Immature natural killer cell (primary cell): ENCODE measurements around the gene TXNDC5. TPM values are rescaled to one million over a fixed set of nuclear protein-coding genes. Genes with fewer than 3 reads are reported as not detected.
A peak's percentile ranks its signal among the peaks of the same experiment; 100 is the strongest.

ENCODE experiments used
- DNase-seq, 3 donors: peaks; one replicate each; pipeline ENCODE4 v3.0.0; 2022; ENCODE audit warnings: mixed read lengths in 1 of 3
- H3K27ac Mint-ChIP-seq, 6 donors: one replicate each; pipeline ENCODE4 v1.8.0; 2020; ENCODE audit warnings: mixed read lengths in 6 of 6, mild to moderate bottlenecking in 5 of 6, inconsistent platforms in 4 of 6, moderate library complexity in 3 of 6
- H3K27me3 Mint-ChIP-seq, 3 donors: one replicate each; pipeline ENCODE4 v1.8.0; 2020 to 2021; ENCODE audit warnings: low read depth in 3 of 3, mild to moderate bottlenecking in 3 of 3, mixed read lengths in 3 of 3, moderate library complexity in 3 of 3, inconsistent platforms in 1 of 3
- H3K36me3 Mint-ChIP-seq, 3 donors: one replicate each; pipeline ENCODE4 v1.8.0; 2020; ENCODE audit warnings: mixed read lengths in 3 of 3, inconsistent platforms in 2 of 3, mild to moderate bottlenecking in 2 of 3
- H3K4me1 Mint-ChIP-seq, 2 donors: one replicate each; pipeline ENCODE4 v1.8.0; 2020; ENCODE audit warnings: inconsistent platforms in 2 of 2, mild to moderate bottlenecking in 2 of 2, mixed read lengths in 2 of 2, moderate library complexity in 1 of 2
- H3K4me3 Mint-ChIP-seq, 5 donors: one replicate each; pipeline ENCODE4 v1.8.0; 2020; ENCODE audit warnings: mild to moderate bottlenecking in 5 of 5, mixed read lengths in 5 of 5, inconsistent platforms in 3 of 5, moderate library complexity in 3 of 5
- H3K9me3 Mint-ChIP-seq, 6 donors: one replicate each; pipeline ENCODE4 v1.8.0; 2020; ENCODE audit warnings: mild to moderate bottlenecking in 6 of 6, mixed read lengths in 6 of 6, inconsistent platforms in 4 of 6, moderate library complexity in 3 of 6
- polyA plus RNA-seq, 3 donors: library from polyadenylated mRNA; unstranded; fragments of 300-500 nt; fragmentation: Illumina TruSeq; gene quantifications; one replicate each; pipeline ENCODE4 v1.2.3, GENCODE V29; 2021

The TXNDC5 gene
- 10 to 100 TPM; 16.4 to 25.4 (median 24.3) TPM for polyA plus RNA-seq

DNA sequence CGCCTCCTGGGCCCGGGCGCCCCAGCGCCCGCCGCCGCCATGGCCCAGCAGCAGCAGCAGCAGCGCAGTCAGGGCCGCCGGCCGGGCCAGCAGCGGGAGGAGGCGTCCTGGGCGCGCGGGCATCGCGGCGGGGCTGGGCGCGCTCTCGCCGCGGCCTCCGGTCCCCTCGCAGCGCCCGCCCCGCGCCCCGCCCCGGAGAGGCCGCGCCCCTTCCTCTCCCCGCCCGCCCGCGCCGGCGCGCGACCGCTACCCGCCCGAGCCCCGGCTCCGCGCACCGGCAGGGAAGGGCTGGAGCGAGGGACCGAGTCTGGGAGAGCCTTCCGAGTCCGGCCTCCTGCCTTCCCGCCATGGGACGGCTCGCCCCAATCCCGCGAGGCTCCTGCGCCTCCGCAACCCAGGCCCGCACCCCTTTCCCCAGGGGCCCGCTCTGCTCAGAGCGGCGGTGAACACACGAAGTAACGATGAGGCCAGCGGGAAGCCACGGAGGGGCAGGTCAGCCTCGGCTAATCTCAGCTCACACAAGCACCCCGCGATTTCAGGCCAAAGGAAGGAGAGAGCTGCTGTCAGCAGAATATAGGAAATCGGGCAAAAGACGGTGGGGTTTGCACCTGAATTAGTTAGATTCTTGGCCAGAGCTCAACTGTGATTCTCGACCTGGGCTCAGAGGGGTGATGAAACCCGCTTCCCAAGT, at the start of gene TXNDC5:
TSS of gene TXNDC5 (minus strand) at position 135 of the 691 bp plus-strand sequence. CDS start at position 123, 12 bp downstream.
- no peaks in the 10 kb centered on the region for H3K36me3 Mint-ChIP-seq
- H3K27me3 Mint-ChIP-seq, result peaks cover 0 to 3% (median 1%) of the 10 kb centered on the region in 3 donors
- H3K4me1 Mint-ChIP-seq, result peaks cover 8 to 9% of the 10 kb centered on the region in 2 donors
- H3K27ac Mint-ChIP-seq, result peak within 1 kb of the TSS in 3 of 6 donors; percentile 32 to 74 (median 41)
- peak; percentile 50 to 62 (median 59) for DNase-seq
- peak within 1 kb of the TSS; percentile 76 to 83 (median 79) for H3K4me3 Mint-ChIP-seq
- no peaks in the 10 kb centered on the region for H3K9me3 Mint-ChIP-seq

DNA sequence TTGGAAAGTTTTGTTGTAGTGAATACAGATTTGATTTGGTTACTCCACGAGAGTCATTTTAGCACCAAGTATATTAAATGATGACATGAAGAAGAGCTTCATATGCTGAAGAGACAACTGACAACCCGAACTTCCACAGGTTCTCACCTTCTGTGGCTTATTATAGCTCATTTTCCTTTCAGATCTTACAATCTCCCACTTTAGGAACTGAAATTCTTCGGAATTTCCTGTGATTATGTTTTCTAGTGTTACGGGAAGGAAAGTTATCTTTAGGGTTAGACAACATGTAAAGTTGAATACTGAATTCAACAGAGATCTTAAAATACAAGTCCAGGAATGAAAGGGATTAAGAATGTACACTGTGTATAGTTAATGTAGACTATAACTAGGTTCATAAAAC, 49.6 kb upstream of the TXNDC5 start:
- Mint-ChIP-seq H3K4me3 (no peak overlapping the region), H3K27ac (no peak overlapping the region), H3K9me3 (no peaks in the 10 kb centered on the region), H3K27me3 (peaks cover 0 to 3% (median 2%) of the 10 kb centered on the region in 3 donors), H3K36me3 (no peaks in the 10 kb centered on the region), H3K4me1 (no peaks in the 10 kb centered on the region)
- DNase-seq, result no peak

DNA sequence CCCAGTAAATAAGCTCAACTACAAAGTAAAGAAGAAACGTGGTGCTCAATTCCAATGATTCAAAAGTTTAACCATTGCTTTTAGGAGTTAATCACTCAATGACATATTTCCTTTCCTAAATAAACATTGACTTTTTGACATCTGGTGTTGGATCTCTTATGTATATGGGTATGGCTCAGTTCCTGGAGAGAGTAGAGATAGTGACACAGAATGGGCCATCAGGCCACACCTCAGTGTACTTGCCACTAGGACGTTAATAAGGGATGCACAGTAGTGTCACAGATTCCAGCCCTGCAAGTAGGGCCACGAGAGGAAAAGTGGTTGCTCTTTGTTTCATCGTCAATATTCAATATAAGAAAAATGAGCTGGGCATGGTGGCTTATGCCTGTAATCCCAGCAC, 48.9 kb upstream of the TXNDC5 start:
- Mint-ChIP-seq H3K9me3 (no peaks in the 10 kb centered on the region), H3K4me1 (no peaks in the 10 kb centered on the region), H3K27ac (no peak overlapping the region), H3K27me3 (peaks cover 0 to 3% (median 2%) of the 10 kb centered on the region in 3 donors), H3K36me3 (no peaks in the 10 kb centered on the region), H3K4me3 (no peak overlapping the region)
- DNase-seq, result no peak

DNA sequence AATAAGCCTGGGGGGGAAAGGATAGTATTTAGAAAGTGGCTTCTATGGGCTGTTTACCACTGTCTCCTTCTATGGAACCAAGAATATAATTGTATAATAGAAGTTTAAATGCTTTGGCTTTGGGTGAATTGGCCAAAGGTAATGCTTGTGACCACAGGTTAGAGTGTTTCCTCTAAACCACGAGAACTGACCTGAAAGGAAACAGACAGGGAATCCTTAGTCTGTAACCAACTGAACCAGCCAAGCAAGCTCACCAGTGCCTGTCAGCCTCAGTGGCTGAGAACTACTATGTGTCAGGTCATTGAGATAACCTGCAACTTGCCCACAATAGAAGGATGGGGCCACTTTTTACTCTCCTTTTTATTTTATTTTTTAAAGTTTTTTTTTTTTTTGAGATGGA, 47.9 kb upstream of the TXNDC5 start:
- H3K4me3 Mint-ChIP-seq, result no peak overlapping the region
- peaks cover 0 to 3% (median 2%) of the 10 kb centered on the region in 3 donors for H3K27me3 Mint-ChIP-seq
- H3K27ac Mint-ChIP-seq, result no peak overlapping the region
- no peaks in the 10 kb centered on the region for H3K36me3 Mint-ChIP-seq
- no peaks in the 10 kb centered on the region for H3K9me3 Mint-ChIP-seq
- no peaks in the 10 kb centered on the region for H3K4me1 Mint-ChIP-seq
- no peak for DNase-seq

DNA sequence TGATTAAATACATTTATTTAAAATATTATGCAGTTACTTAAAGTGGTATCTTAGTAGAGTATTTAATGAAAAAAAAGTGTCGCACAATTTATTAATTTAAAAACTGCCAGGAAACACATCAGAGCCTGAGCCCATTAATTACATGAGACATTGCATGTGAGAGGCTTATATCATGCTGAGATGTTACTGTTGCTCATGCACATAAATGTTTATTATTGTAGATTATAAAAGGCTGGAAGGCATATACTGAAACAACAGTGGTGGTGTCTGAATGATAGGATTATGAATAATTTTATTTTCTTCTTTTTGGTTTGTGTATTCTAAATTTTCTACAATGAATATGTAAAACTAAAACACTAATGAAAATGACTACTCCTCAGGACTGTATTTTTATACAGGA, 45.7 kb upstream of the TXNDC5 start:
- Mint-ChIP-seq H3K4me3 (no peak overlapping the region), H3K27me3 (peaks cover 0 to 3% (median 0%) of the 10 kb centered on the region in 3 donors), H3K27ac (no peak overlapping the region), H3K36me3 (peaks cover 0 to 4% (median 0%) of the 10 kb centered on the region in 3 donors), H3K4me1 (no peaks in the 10 kb centered on the region), H3K9me3 (peaks cover 0 to 2% (median 0%) of the 10 kb centered on the region in 6 donors)
- DNase-seq, result no peak

DNA sequence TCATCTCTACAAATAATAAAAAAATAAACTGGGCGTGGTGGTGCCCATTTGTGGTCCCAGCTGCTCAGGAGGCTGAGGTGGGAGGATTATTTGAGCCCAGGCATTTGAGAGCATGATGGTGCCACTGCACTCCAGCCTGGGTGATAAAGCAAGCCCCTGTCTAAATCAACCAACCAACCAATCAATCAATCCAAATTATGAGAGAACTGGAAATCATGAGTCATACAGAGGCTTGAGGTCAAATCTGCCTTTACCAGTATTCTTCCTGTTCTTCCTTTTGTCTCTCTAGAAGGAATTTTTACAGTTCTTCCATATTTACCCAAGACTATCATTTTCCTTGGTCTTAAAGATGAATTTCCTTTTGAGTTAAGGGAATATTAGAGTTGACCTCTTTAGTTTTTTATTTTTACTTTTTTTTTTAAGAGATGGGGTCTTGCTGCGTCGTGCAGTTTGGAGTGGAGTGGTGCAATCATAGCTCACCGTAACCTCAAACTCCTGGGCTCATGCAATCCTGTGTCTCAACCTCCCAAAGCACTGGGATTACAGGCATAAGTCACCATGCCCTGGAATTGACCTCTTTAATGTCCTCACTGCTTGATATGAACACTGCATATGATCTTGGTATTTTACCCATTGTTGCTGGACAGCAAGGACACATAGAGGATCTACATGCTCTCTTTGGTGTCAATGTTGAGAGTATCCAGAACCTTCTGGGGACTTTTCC, 44.1 kb upstream of the TXNDC5 start:
- Mint-ChIP-seq H3K4me1 (no peaks in the 10 kb centered on the region), H3K4me3 (no peak overlapping the region), H3K9me3 (peaks cover 0 to 3% (median 0%) of the 10 kb centered on the region in 6 donors), H3K27me3 (peaks cover 0 to 2% (median 2%) of the 10 kb centered on the region in 3 donors), H3K27ac (no peak overlapping the region), H3K36me3 (peaks cover 0 to 4% (median 0%) of the 10 kb centered on the region in 3 donors)
- no peak for DNase-seq

DNA sequence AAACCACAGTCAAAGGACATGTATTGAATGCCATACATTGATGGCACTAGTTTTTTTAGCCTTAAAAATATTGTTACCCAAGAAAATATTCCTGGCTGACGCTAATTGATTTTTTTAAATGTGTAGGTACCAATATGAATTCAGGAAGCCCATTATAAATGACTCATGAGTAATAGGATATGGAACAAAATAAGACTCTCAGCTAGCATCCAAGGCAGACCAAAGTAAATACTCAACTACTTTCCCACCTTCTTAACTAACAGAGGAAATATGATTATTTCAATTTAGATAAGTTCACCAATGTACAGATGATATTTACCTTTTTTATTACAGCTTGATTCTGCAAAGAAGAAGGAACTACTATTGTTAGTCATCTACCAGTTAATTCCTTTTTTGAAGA, 43.2 kb upstream of the TXNDC5 start:
- Mint-ChIP-seq H3K27me3 (peaks cover 2% of the 10 kb centered on the region in 3 donors), H3K36me3 (peaks cover 0 to 4% (median 0%) of the 10 kb centered on the region in 3 donors), H3K4me1 (no peaks in the 10 kb centered on the region), H3K9me3 (peaks cover 0 to 10% (median 2%) of the 10 kb centered on the region in 6 donors), H3K4me3 (no peak overlapping the region), H3K27ac (no peak overlapping the region)
- DNase-seq, result no peak

DNA sequence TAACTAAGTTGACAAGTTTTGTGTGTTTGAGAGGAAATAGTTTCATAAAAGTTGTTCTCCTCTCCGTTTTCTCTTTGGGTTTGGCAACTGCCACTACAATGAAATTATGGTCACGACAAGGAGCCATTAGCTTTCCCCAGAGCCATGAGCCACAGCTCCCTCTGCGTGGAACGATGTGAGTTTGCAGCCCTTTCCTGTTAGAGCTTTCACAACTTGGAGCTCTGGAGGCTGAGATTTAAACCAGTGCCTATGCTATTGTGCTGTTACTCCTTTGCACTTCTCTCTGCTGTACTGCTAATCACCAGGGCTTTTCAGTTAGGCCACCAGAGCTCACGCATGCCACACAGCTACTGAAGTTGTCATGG, 29.3 kb upstream of the TXNDC5 start:
- H3K9me3 Mint-ChIP-seq, result peaks cover 0 to 4% (median 0%) of the 10 kb centered on the region in 6 donors
- no peaks in the 10 kb centered on the region for H3K36me3 Mint-ChIP-seq
- no peak for DNase-seq
- H3K27me3 Mint-ChIP-seq, result peaks cover 0 to 3% (median 2%) of the 10 kb centered on the region in 3 donors
- no peak overlapping the region for H3K4me3 Mint-ChIP-seq
- no peaks in the 10 kb centered on the region for H3K4me1 Mint-ChIP-seq
- H3K27ac Mint-ChIP-seq, result no peak overlapping the region

DNA sequence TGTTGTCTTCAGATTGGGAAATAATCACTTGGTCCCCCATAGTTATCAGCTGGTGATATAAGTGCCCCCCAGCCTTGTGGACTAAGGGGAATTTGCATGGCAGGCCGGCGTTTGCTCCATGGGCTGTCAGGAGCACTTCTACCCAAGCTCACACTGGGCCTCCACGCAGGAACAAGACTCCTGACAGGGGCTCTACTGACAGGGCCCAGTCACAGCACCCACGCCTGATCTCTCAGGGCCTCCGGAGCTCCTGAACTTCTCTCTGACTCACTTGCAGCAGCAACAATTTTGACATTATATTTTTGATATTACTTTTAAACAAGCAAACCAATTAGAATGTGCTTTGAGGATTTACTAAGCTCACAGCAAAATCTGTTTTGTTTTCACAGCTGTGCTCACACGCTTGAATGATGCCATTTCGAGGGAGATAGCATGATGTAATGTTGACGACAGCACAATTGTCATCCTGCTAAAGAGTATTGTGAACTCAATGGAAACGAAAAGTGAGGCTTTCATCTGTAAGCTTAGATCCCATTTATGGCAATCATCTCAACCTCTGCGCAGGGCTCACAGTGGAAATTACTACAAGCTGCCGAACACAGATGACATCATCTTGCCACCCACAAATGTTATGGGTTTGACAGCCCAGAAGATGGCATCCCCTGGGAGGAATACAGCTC, 28.7 kb upstream of the TXNDC5 start:
- no peaks in the 10 kb centered on the region for H3K36me3 Mint-ChIP-seq
- H3K27me3 Mint-ChIP-seq, result peaks cover 0 to 3% (median 2%) of the 10 kb centered on the region in 3 donors
- no peak overlapping the region for H3K4me3 Mint-ChIP-seq

DNA sequence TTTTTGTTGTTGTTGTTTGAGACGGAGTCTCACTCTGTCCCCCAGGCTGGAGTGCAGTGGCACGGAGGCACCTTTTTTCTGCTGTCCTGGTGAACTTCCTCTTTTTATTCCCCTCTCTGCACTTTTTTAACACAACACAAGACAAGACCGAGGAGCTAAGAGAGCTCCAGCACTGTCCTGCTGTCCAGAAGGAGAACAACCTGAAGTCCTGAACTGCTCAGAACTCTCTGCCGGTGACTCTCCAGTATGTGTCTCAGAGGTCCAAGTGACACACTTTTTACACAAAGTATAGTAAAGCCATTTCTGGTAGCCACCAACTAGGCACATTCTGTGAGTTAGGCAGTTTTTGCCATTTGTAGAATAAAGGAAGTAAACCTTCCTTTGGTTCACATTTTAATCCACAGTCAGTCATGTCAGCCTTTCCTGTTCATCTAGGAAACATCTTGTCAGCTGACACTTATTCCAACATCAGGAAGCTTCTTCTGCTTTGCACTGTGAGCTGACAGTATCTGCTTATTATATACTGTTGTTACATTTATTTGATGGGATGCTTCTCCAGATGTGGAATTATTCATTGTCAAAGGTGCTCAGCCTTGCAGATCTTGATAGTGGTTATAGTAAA, 28.1 kb upstream of the TXNDC5 start:
- H3K36me3 Mint-ChIP-seq, result no peaks in the 10 kb centered on the region
- no peak overlapping the region for H3K27ac Mint-ChIP-seq
- peaks cover 0 to 4% (median 0%) of the 10 kb centered on the region in 6 donors for H3K9me3 Mint-ChIP-seq
- DNase-seq, result no peak
- peaks cover 0 to 3% (median 2%) of the 10 kb centered on the region in 3 donors for H3K27me3 Mint-ChIP-seq
- no peak overlapping the region for H3K4me3 Mint-ChIP-seq
- no peaks in the 10 kb centered on the region for H3K4me1 Mint-ChIP-seq

More for the DNA sequence above, 28.7 kb upstream of the TXNDC5 start:
- H3K27ac Mint-ChIP-seq, result no peak overlapping the region
- no peak for DNase-seq
- no peaks in the 10 kb centered on the region for H3K4me1 Mint-ChIP-seq
- H3K9me3 Mint-ChIP-seq, result peaks cover 0 to 4% (median 0%) of the 10 kb centered on the region in 6 donors

DNA sequence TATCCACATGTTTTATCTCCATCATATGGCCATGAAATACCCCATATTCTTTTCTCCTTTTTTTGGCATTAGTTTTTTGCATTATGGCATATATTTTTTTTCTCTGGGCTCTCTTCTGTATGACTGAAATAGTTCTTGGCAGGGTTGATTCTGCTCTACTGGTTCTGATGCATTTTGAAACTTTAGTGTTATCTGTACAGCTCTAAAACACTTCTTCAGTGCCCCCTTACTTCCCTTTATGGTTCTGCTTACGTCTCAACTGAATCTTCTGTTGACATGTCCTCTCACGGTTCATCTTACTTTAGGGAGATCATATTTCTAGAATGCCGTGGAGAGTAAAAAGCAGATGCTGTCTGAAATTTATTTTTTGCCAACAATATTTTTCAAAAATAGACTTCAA, 23.2 kb upstream of the TXNDC5 start:
- no peak for DNase-seq
- Mint-ChIP-seq H3K27me3 (peaks cover 2 to 4% (median 3%) of the 10 kb centered on the region in 3 donors), H3K9me3 (peaks cover 0 to under 1% (median 0%) of the 10 kb centered on the region in 6 donors), H3K36me3 (no peaks in the 10 kb centered on the region), H3K27ac (no peak overlapping the region), H3K4me3 (no peak overlapping the region), H3K4me1 (no peaks in the 10 kb centered on the region)

DNA sequence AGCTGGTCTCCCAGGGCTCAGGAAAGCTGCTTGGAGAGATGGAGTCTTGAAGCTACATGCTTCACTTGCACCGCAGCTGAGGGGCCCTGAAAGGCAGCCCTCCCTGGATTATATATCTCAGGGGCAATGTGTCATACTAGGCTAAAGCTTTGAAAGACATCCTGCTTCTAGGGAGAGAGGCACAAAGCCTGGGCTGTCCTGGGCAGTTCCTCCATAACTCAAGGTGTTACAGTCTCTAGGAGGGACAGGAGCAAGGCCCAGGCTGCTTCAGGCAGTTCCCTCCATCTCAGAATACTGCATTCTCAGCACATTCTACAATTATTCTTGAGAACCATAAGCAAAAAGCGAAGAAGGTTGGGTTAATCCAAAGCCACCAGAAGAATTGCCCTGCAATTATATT, 22.0 kb upstream of the TXNDC5 start:
- H3K4me1 Mint-ChIP-seq, result no peaks in the 10 kb centered on the region
- H3K27me3 Mint-ChIP-seq, result peaks cover 0 to 6% (median 5%) of the 10 kb centered on the region in 3 donors
- no peak overlapping the region for H3K27ac Mint-ChIP-seq
- no peak overlapping the region for H3K4me3 Mint-ChIP-seq
- H3K36me3 Mint-ChIP-seq, result no peaks in the 10 kb centered on the region
- peaks cover 0 to 3% (median 0%) of the 10 kb centered on the region in 6 donors for H3K9me3 Mint-ChIP-seq
- DNase-seq, result no peak

DNA sequence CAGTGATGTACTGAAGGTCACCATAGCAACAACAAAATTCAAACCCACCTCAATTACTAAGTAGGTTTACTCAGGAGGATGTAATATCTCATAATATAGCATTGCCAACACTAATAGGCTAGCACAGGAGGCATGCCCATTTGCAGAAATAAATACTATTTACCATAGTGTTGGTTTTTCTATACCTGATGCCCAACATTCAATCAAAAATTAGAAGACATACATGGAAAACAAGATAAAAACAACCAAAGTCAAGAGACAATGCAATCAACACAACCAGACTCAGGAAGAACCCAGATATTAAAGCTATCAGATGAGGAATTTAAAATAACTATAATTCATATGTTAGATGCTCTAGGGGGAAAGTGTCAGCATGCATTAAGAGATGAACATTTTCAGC, 14.3 kb upstream of the TXNDC5 start:
- Mint-ChIP-seq H3K27me3 (peaks cover 2 to 13% (median 9%) of the 10 kb centered on the region in 3 donors), H3K27ac (no peak overlapping the region), H3K36me3 (peaks cover 0 to 8% (median 3%) of the 10 kb centered on the region in 3 donors), H3K4me1 (no peaks in the 10 kb centered on the region), H3K4me3 (no peak overlapping the region), H3K9me3 (peaks cover 3 to 15% (median 5%) of the 10 kb centered on the region in 6 donors)
- DNase-seq, result no peak
